ENCODE results near the gene PITPNC1.
"Not testable (repeated sequence)": the region's sequence is repeated elsewhere in the genome, so short reads cannot be mapped to it uniquely, and the experiment has no call there.

The PITPNC1 gene

DNA sequence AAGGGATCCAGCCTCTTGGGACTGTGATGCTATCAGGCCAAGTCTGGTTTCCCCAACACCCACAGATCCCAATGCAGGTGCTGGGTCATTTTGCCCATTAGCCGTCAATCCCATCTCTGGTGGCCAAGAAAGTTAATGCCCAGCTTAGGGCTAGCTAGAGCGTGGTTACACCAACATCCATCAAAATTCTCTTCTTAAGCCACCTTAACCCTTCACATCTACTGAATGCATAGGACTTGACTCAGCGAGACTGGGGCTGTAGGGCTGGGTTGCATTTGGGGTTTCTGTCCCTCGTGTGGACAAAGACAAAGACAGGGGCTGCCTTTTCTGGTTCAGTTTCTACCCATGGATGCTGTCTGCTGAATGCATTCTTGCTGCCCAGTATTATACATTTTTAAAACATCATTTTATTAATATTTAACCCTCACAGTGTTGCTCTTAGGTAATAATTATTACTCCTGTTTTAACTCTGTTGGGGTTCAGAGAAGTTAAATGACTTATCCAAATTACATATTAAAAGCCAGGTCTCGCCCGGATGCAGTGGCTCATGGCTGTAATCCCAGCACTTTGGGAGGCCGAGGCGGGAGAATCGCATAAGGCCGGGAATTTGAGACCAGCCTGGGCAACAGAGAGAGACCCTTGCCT lies 199.5 kb downstream of the PITPNC1 start:
- Histone ChIP-seq H3K9ac (no peak overlapping the region), H3K79me2 (no peaks in the 10 kb centered on the region), H3K4me1 (no peaks in the 10 kb centered on the region), H3K4me3 (ENCODE audit: low read depth, low read length) (no peak overlapping the region), H2AFZ (no peak overlapping the region), H3K36me3 (ENCODE audit: control insufficient read depth, insufficient read depth, low read length) (no peaks in the 10 kb centered on the region), H3K9me3 (ENCODE audit: control insufficient read depth, low read length) (no peaks in the 10 kb centered on the region), H3K4me2 (ENCODE audit: low read length) (no peak overlapping the region), H3K27me3 (ENCODE audit: control insufficient read depth, insufficient read depth, low read length) (no peaks in the 10 kb centered on the region), H3K27ac (no peak overlapping the region)
- no peak for TF ChIP-seq CTCF (IDR thresholded peaks at IDR 0.05)

DNA sequence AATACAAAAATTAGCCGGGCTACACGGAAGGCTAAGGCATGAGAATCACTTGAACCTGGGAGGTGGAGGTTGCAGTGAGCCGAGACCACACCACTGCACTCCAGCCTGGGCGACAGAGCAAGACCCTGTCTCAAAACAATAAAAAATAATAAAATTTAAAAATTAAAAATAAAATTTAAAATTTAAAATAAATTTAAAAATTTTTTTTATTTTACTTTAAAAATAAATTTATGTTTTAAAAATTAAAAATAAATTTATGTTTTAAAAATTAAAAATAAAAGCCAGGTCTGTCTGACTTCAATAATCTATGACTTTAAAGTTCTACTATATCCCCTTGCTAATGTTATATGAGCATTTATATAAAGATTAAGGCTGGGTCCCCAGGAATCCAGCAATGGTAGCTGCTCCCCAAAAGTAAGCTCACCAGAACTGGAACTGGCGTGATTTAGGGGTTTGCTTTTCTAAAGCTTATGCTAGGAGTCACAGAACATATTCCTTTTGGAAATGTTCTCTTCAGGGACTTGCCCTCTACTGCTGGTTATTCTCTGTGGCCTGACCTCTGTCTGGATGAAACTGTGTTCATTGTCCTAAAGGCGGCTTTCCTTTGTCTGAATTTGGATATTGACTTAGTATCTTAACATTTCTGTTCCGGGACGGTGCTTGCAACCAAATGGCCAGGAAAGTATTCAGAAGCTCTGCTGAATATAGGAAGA lies 200.5 kb downstream of the PITPNC1 start:
- Histone ChIP-seq H3K4me1 (no peaks in the 10 kb centered on the region), H2AFZ (no peak overlapping the region), H3K36me3 (ENCODE audit: control insufficient read depth, insufficient read depth, low read length) (no peaks in the 10 kb centered on the region), H3K79me2 (no peaks in the 10 kb centered on the region), H3K9me3 (ENCODE audit: control insufficient read depth, low read length) (no peaks in the 10 kb centered on the region), H3K27me3 (ENCODE audit: control insufficient read depth, insufficient read depth, low read length) (no peaks in the 10 kb centered on the region), H3K9ac (no peak overlapping the region), H3K27ac (no peak overlapping the region), H3K4me2 (ENCODE audit: low read length) (no peak overlapping the region), H3K4me3 (ENCODE audit: low read depth, low read length) (no peak overlapping the region)
- TF ChIP-seq CTCF (IDR thresholded peaks at IDR 0.05): no peak

DNA sequence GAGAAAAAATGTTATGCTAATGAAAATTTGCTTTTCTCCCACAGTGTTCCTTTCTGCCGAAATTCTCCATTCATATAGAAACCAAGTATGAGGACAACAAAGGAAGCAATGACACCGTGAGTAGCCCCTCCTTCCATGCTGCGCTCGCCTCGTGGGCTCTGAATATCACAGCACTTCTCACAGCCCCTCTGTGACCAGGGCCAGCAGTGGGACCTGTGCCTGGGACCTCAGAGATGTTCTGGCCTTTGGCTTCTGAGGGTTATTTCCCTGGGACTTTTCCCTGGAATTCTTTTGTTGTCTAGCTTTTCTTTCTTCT lies 201.0 kb downstream of the PITPNC1 start:
- no peak for TF ChIP-seq CTCF (IDR thresholded peaks at IDR 0.05)
- Histone ChIP-seq H3K36me3 (ENCODE audit: control insufficient read depth, insufficient read depth, low read length) (no peaks in the 10 kb centered on the region), H3K4me2 (ENCODE audit: low read length) (no peak overlapping the region), H3K4me3 (ENCODE audit: low read depth, low read length) (no peak overlapping the region), H3K79me2 (no peaks in the 10 kb centered on the region), H3K4me1 (no peaks in the 10 kb centered on the region), H3K9me3 (ENCODE audit: control insufficient read depth, low read length) (no peaks in the 10 kb centered on the region), H3K27me3 (ENCODE audit: control insufficient read depth, insufficient read depth, low read length) (no peaks in the 10 kb centered on the region), H3K27ac (no peak overlapping the region), H2AFZ (no peak overlapping the region), H3K9ac (no peak overlapping the region)

- not testable (repeated sequence) for H3K4me2 ChIP-seq (ENCODE audit: low read length); H3K36me3 ChIP-seq (ENCODE audit: control insufficient read depth, insufficient read depth, low read length); H3K79me2 ChIP-seq; H3K4me3 ChIP-seq (ENCODE audit: low read depth, low read length); H3K27ac ChIP-seq; H3K9me3 ChIP-seq (ENCODE audit: control insufficient read depth, low read length); H3K9ac ChIP-seq; H3K27me3 ChIP-seq (ENCODE audit: control insufficient read depth, insufficient read depth, low read length); H3K4me1 ChIP-seq; H2AFZ ChIP-seq
Observed at GRCh38 chr17:67578679-67579405, 201.8 kb downstream of the PITPNC1 start.

- Histone ChIP-seq H3K9me3 (ENCODE audit: control insufficient read depth, low read length) (no peaks in the 10 kb centered on the region), H3K9ac (no peak overlapping the region), H3K4me1 (no peaks in the 10 kb centered on the region), H2AFZ (no peak overlapping the region), H3K4me2 (ENCODE audit: low read length) (no peak overlapping the region), H3K4me3 (ENCODE audit: low read depth, low read length) (no peak overlapping the region), H3K27ac (no peak overlapping the region), H3K27me3 (ENCODE audit: control insufficient read depth, insufficient read depth, low read length) (no peaks in the 10 kb centered on the region), H3K79me2 (no peaks in the 10 kb centered on the region), H3K36me3 (ENCODE audit: control insufficient read depth, insufficient read depth, low read length) (no peaks in the 10 kb centered on the region)
- TF ChIP-seq CTCF (IDR thresholded peaks at IDR 0.05): no peak
Observed at GRCh38 chr17:67582673-67583081, 205.6 kb downstream of the PITPNC1 start.
